T47D (cell line): ENCODE results near the gene GRID2.
"Not testable (repeated sequence)": the region's sequence is repeated elsewhere in the genome, so short reads cannot be mapped to it uniquely, and the experiment has no call there.

Source experiments
- DNase-seq, 2 experiments: peaks; one replicate each; pipeline versions ENCODE4 v3.0.0 to v3.0.0-alpha.2; 2011 to 2012; ENCODE audit warnings: low read depth in 1 of 2, low spot score in 1 of 2
- JUND ChIP-seq: IDR thresholded peaks from 2 replicates; pipeline ENCODE4 v1.6.1; 2012; ENCODE audit warnings: low read depth
- in situ Hi-C: cut with HindIII; loops from 2 replicates; pipeline ENCODE4 v1.10.0; 2016; ENCODE audit warnings: low sequenced_read_pairs, low pct_unique_long_range_greater_than_20kb

The GRID2 gene

GRCh38 chr4:93289831-93290230 is 986.1 kb downstream of the GRID2 start:
- TF ChIP-seq JUND = no peak
- no peak for DNase-seq
- in situ Hi-C loops = no loop called here

GRCh38 chr4:93299118-93299517 is 995.4 kb downstream of the GRID2 start:
- DNase-seq = no peak
- in situ Hi-C loops = no loop called here
- TF ChIP-seq JUND = no peak

GRCh38 chr4:93300780-93301555 is 997.2 kb downstream of the GRID2 start:
- DNase-seq, in situ Hi-C loops: not testable (repeated sequence)

- in situ Hi-C loops = no loop called here
- DNase-seq = no peak
- TF ChIP-seq JUND = no peak
These were observed 998.5 kb downstream of the GRID2 start for GRCh38 chr4:93302310-93302709.

GRCh38 chr4:93303440-93303839 is 999.7 kb downstream of the GRID2 start:
- DNase-seq = no peak
- no peak for TF ChIP-seq JUND
- in situ Hi-C loops = no loop called here

GRCh38 chr4:93312299-93312698 is 1008.5 kb downstream of the GRID2 start:
- in situ Hi-C loops = no loop called here
- TF ChIP-seq JUND = no peak
- DNase-seq = no peak

GRCh38 chr4:93313197-93313596 is 1009.4 kb downstream of the GRID2 start:
- no peak for TF ChIP-seq JUND
- in situ Hi-C loops = no loop called here
- DNase-seq = no peak

- TF ChIP-seq JUND = no peak
- in situ Hi-C loops = no loop called here
- DNase-seq = no peak
These were observed 1013.3 kb downstream of the GRID2 start for GRCh38 chr4:93317057-93317456.

- no peak for DNase-seq
These were observed 1013.8 kb downstream of the GRID2 start for GRCh38 chr4:93317561-93317960.

GRCh38 chr4:93319041-93319440 is 1015.3 kb downstream of the GRID2 start:
- no peak for DNase-seq
- in situ Hi-C loops = no loop called here
- no peak for TF ChIP-seq JUND

More at GRCh38 chr4:93317561-93317960, 1013.8 kb downstream of the GRID2 start:
- in situ Hi-C loops = no loop called here
- TF ChIP-seq JUND = no peak

GRCh38 chr4:93320356-93320755 is 1016.6 kb downstream of the GRID2 start:
- in situ Hi-C loops = no loop called here

GRCh38 chr4:93327346-93327745 is 1023.6 kb downstream of the GRID2 start:
- no peak for TF ChIP-seq JUND
- DNase-seq = no peak
- in situ Hi-C loops = no loop called here

More at GRCh38 chr4:93320356-93320755, 1016.6 kb downstream of the GRID2 start:
- DNase-seq = no peak
- TF ChIP-seq JUND = no peak

GRCh38 chr4:93334003-93334402 is 1030.2 kb downstream of the GRID2 start:
- in situ Hi-C loops = no loop called here
- no peak for DNase-seq
- TF ChIP-seq JUND = no peak

GRCh38 chr4:93337196-93337595 is 1033.4 kb downstream of the GRID2 start:
- DNase-seq = no peak
- in situ Hi-C loops = no loop called here
- no peak for TF ChIP-seq JUND
